Measurements from ENCODE around the gene CNPY4.
A peak's percentile ranks its signal among the peaks of the same experiment; 100 is the strongest.

The CNPY4 gene

DNA sequence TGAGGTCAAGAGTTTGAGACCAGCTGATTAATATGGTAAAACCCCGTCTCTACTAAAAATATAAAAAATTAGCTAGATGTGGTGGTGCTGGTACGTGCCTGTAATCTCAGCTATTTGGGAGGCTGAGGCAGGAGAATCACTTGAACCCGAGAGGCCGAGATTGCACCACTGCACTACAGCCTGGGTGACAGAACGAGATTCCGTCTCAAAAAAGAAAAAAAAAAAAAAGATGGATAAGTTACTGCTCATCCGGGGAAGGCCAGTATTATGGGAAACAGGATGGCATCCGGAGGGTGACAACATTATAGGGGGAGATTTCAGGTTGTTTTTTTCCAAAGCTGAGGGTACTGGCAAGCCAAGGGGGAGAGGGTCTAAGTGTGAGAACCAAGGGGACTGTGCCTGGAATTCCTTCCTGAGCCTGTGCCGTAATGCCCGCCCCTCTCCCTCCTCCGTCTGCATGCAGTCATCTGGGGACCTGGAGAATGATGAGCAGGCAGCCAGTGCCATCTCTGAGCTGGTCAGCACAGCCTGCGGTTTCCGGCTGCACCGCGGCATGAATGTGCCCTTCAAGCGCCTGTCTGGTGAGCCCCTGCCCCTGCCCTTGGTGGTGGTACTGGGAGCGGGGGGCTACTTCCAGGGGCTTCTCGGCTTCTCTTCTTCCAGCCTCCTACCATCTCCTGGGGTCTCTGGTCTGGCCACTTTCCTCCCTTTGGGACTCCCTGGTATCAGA is 33.7 kb downstream of the CNPY4 start:
- DNase-seq: no peak

GRCh38 chr7:100153708-100154535 is 34.5 kb downstream of the CNPY4 start:
- no peak for DNase-seq

GRCh38 chr7:100154651-100155491 is 35.4 kb downstream of the CNPY4 start:
- no peak for DNase-seq

DNA sequence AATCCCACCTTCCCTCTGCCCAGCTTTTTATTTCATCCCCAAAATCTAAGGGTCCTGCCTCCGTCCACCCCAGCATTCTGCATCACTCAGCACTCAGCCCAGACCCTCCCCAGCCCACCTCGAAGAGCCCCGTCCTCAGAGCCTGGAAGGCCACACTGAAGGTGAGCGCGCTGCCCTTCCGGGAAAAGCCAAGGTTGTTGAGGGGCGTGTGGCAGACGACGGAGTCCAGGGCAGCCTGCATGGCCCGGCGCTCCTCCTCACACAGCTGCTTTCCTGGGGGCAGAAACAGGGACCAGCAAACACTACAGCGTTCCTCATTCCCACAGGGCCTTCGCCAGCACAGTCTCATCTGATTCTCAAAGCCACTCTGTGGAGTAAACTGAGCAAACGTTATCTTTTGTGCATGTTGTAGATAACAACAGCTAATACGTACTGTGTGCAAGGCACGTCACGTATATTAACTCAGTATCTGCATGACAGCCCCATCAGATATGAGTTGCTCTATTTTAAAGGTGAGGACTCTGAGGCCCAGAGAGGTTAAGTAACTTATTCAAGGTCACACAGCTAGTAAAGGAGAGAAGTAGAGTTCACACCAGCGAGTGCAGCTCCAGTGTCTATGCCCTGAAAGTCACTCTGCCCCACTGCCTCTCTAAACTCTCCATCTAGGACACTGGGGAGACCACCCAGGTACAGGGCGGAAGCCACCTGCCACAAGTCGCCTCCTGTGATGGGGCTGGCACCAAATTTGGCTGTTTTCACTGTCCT is 36.3 kb downstream of the CNPY4 start:
- no peak for DNase-seq

DNA sequence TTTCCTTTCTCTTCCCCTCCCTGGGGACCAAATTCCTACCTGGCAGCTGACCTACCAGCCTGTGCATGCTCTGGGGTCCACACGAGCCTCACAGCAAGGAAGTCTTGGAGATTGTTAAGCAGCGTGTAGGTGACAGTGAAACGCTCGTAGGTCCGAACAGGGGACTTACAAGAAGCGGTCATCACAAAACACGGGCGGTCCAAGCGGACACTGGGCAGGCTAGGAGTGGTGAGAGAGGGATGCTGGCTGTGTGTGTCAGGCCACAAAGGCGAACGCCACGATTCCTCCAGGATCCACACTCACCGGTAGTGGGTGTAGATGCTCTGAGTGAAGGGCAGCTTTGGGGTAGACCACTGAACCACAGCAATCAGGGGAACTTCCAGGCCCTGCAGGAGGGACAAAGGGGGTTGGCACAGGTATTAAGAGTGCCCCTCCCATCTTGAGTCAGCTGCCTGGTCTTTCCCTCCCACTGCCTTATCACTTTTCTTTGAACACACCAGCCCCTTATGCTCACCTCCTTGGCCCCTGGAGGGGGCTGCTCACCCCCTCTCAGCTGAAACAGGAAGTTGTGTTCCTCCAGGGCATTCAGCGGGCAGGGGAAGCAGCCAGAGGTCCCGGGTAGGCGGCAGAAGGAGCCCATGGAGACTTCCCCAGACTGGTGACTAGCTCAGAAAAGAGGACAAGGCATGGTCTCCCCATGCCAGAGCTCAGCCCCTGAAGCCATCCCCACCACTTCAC is 37.1 kb downstream of the CNPY4 start:
- peak; percentile 32 for DNase-seq

- no peak for DNase-seq
Observed at GRCh38 chr7:100157069-100157333, 37.6 kb downstream of the CNPY4 start.

DNA sequence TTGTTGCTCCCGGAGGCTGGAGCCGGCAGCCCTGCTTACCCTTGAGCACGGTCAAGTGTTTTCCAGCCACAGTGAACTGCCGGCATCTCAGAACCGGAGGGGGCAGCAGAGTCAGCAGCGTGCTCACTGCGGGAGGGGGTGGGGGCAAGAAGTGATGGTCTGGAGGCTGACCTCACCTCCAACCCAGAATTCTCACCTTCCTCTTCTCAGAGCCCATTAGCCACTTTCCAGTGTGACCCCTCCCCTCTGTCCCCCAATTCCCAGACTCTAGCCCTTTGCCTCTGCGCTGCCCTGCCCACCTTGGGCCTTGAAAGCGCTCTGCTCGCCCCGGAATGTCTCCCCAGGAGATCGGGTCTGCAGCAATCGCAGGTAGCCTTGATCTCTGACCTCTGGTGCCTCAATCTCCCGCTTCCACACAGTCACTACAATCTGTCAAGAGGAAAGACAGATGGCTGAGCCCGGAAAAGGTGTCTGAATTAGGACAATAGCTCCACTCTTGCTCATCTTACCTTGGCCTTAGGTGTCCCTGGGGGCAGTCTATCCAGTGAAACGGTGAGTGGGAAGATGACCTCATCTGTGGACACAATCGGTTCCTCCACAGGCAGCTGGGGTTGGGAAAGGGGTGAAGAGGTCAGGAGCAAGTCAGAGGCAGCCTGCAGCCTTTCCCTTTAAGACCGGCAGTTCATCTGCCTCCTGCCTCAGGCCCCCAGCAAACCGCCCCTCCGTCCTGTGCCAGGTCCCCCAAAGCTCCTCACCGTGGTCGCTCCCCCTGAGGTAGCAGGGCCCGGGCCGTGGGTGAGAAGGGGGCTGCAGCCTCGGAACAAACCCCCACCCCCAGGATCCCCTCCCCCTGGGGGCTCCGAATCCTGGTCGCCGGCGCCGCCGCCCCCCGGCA is 38.1 kb downstream of the CNPY4 start:
- no peak for DNase-seq

DNA sequence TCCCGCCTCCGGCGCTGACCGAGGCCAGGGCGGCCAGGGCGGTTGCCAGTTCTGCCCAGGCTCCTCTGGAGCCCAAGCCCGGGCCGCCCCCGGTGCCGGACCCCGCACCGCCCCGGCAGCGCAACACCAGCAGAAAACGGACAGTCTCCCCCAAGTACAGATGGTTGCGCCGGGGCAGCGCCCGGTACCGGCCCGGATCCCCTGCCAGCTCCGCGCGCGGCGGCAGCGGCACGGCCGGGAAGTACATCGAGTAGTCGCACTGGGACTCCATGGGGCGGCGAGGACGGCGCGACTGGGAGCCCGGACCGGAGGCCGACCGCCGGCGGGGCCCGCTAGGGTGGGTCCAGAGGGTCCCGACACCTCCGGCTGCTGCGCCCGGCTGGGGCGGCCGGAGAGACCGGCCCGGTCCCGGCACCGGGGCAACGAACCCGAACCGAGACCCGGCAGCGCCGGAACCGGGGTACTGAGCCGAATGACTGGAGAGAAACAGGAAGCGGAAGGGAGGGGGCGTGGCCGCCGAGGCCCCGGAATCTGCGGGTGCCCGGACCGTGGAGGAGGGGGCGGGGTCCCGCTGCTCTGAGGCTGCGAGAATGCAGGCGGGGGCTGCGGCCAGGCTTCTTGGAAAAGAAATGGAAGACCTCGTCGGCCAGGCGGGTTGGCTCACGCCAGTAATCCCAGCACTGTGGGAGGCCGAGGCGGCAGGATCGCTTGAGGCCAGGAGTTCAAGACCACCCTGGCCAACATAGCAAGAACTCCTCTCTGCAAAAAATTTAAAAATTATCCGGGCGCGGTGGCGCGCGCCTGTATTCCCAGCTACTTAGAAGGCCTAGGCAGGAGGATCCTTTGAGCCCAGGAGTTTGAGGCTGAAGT is 39.0 kb downstream of the CNPY4 start, which contains the start of gene TRAPPC14:
TRAPPC14 (minus strand) TSS at position 495 of the 870 bp plus-strand sequence; CDS start at position 271, 224 bp downstream.
- DNase-seq: peak; percentile 87

- no peak for DNase-seq
Observed at GRCh38 chr7:100159099-100159623, 39.7 kb downstream of the CNPY4 start.

- DNase-seq: no peak
Observed at GRCh38 chr7:100160067-100160466, 40.6 kb downstream of the CNPY4 start.

GRCh38 chr7:100163006-100163531 is 43.6 kb downstream of the CNPY4 start:
- DNase-seq: no peak

GRCh38 chr7:100163871-100164270 is 44.4 kb downstream of the CNPY4 start:
- no peak for DNase-seq

GRCh38 chr7:100166317-100166940 is 47.0 kb downstream of the CNPY4 start:
- no peak for DNase-seq

DNA sequence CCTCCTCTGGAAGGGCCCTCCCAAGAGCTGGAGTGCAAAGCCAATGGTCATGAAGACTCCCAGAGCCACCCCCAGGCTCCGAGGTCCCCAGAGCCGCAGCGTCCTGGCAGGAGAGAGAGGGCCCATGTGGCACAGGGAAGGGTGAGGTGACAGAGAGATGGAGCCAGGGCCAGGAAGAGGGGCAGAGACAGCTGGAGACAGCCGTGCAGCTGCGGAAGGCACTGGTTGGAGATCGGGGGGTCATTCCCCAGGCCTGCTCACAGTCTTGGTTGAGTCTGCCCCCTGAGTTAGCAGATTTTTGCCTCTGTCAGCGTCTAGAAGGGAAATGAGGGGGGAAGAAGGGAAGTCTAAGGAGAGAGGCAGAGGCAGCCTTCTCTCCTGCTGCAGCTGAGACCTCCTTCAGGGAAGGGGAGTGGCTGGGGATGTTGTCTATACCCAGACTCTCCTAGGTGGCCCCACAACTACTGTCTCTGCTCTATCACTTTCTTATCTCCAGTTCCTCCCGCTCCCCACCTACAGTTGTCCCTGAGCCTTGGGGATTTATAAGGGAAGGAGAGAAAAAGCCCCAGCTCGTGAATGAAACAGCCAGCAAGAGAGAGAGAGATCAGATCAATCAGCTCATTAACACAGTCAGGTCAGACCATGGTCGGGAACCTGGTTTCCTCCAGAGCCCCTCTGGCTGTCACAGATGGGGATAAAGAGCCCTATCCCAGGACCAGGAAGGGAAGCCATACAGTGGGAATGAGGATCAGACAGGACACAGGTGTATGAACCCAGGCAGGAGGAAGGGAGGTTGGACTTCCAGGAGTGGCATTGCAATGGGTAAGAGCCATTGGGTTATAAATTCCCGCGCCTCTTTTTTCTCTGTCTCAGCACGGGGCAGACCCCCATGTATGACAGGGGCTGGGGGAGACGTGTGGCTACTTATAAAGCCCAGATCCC is 47.8 kb downstream of the CNPY4 start:
- no peak for DNase-seq

DNA sequence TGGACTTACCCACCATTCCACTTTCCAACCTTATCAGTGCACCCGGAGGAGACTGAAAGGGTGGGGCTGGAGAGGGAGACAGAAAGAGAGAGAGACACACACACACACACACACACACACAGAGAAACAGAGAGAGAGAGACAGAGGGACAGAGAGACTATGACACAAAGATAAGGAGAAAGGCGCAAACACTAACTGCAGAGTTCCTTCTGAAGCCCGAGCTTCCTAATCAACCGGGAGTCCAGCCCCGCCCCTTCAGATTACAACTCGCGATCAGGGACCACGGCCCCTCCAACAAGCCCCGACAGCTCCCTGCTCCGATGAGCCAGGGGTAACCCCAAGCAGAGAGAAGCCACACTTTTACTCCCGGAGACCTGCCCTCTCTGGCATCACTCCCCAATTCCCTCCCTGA is 48.5 kb downstream of the CNPY4 start:
- no peak for DNase-seq

GRCh38 chr7:100169147-100169850 is 49.9 kb downstream of the CNPY4 start:
- no peak for DNase-seq

All from CD4-positive, alpha-beta T cell treated with Interleukin-15 for 1 hour (primary cell).